H9 (cell line): ENCODE measurements around the gene GALNT5. TPM values are rescaled to one million over a fixed set of nuclear protein-coding genes. Genes with fewer than 3 reads are reported as not detected.

ENCODE experiments used
- DNase-seq: peaks from one replicate; pipeline ENCODE4 v3.0.0-alpha.2; 2017
- H2AFZ ChIP-seq: one replicate; pipeline ENCODE4 v1.6.1; 2013; ENCODE audit warnings: mild to moderate bottlenecking, low read length, control low read depth, moderate library complexity
- H2AK5ac ChIP-seq: 2 replicates; pipeline ENCODE4 v1.6.1; 2013; ENCODE audit warnings: low read length, control low read depth, mixed read lengths; ENCODE audit not compliant: insufficient read length
- H2BK120ac ChIP-seq: one replicate; pipeline ENCODE4 v1.6.1; 2013; ENCODE audit warnings: low read depth, mild to moderate bottlenecking, low read length, control low read depth, inconsistent platforms; ENCODE audit not compliant: poor library complexity, severe bottlenecking
- H2BK12ac ChIP-seq: 2 replicates; pipeline ENCODE4 v1.6.1; 2013; ENCODE audit warnings: low read length, control low read depth, mixed read lengths, low read depth; ENCODE audit not compliant: insufficient read length
- H2BK15ac ChIP-seq: 2 replicates; pipeline ENCODE4 v1.6.1; 2013; ENCODE audit warnings: low read depth, low read length, control low read depth
- H2BK20ac ChIP-seq: one replicate; pipeline ENCODE4 v1.6.1; 2013; ENCODE audit warnings: low read depth, mild to moderate bottlenecking, low read length, control low read depth, inconsistent platforms; ENCODE audit not compliant: poor library complexity, severe bottlenecking
- H2BK5ac ChIP-seq: 2 replicates; pipeline ENCODE4 v1.6.1; 2013; ENCODE audit warnings: low read length, control low read depth, mixed read lengths; ENCODE audit not compliant: insufficient read length
- H3K14ac ChIP-seq: 2 replicates; pipeline ENCODE4 v1.6.1; 2013; ENCODE audit warnings: low read length, control low read depth; ENCODE audit not compliant: insufficient read depth
- H3K18ac ChIP-seq: 2 replicates; pipeline ENCODE4 v1.6.1; 2013; ENCODE audit warnings: low read depth, mild to moderate bottlenecking, mixed read lengths, low read length, control low read depth; ENCODE audit not compliant: insufficient read length
- H3K23ac ChIP-seq: 2 replicates; pipeline ENCODE4 v1.6.1; 2013; ENCODE audit warnings: low read length, control low read depth, mixed read lengths, low read depth; ENCODE audit not compliant: insufficient read length
- H3K23me2 ChIP-seq: 2 replicates; pipeline ENCODE4 v1.6.1; 2013; ENCODE audit warnings: low read depth, mild to moderate bottlenecking, mixed read lengths, low read length, control low read depth; ENCODE audit not compliant: insufficient read length, poor library complexity, severe bottlenecking
- H3K27ac ChIP-seq: 2 replicates; pipeline ENCODE4 v1.5.1; 2013; ENCODE audit warnings: low read length, control low read depth, mixed read lengths, low read depth; ENCODE audit not compliant: insufficient read length
- H3K27me3 ChIP-seq: 2 replicates; pipeline ENCODE4 v1.6.1; 2013; ENCODE audit warnings: low read length, control low read depth, inconsistent platforms; ENCODE audit not compliant: insufficient read depth
- H3K4ac ChIP-seq: 2 replicates; pipeline ENCODE4 v1.6.1; 2013; ENCODE audit warnings: low read depth, mild to moderate bottlenecking, control low read depth, inconsistent platforms, low read length, moderate library complexity
- H3K4me1 ChIP-seq: 2 replicates; pipeline ENCODE4 v1.6.1; 2013; ENCODE audit warnings: low read length, control low read depth, inconsistent platforms; ENCODE audit not compliant: insufficient read depth
- H3K4me2 ChIP-seq: 2 replicates; pipeline ENCODE4 v1.6.1; 2013; ENCODE audit warnings: low read length, control low read depth, mixed read lengths; ENCODE audit not compliant: insufficient read length, insufficient read depth
- H3K56ac ChIP-seq: 2 replicates; pipeline ENCODE4 v1.6.1; 2013; ENCODE audit warnings: low read depth, mild to moderate bottlenecking, mixed read lengths, low read length, control low read depth; ENCODE audit not compliant: insufficient read length
- H3K79me1 ChIP-seq: 2 replicates; pipeline ENCODE4 v1.6.1; 2013; ENCODE audit warnings: low read depth, mild to moderate bottlenecking, moderate library complexity, low read length, control low read depth, inconsistent platforms; ENCODE audit not compliant: insufficient read depth, poor library complexity, severe bottlenecking
- H3K79me2 ChIP-seq: 2 replicates; pipeline ENCODE4 v1.6.1; 2013; ENCODE audit warnings: low read length, control low read depth, inconsistent platforms; ENCODE audit not compliant: insufficient read depth
- H3K9ac ChIP-seq: 2 replicates; pipeline ENCODE4 v1.6.1; 2013; ENCODE audit warnings: low read length, control low read depth, mixed read lengths; ENCODE audit not compliant: insufficient read length; ENCODE audit errors: extremely low read depth
- H3K9me3 ChIP-seq: one replicate; pipeline ENCODE4 v1.6.1; 2013; ENCODE audit warnings: low read depth, low read length, inconsistent platforms; ENCODE audit not compliant: control insufficient read depth
- H3T11ph ChIP-seq: one replicate; pipeline ENCODE4 v1.6.1; 2013; ENCODE audit warnings: mild to moderate bottlenecking, low read length, control low read depth, inconsistent platforms
- H4K20me1 ChIP-seq: one replicate; pipeline ENCODE4 v1.6.1; 2013; ENCODE audit not compliant: control insufficient read depth, insufficient read length, insufficient read depth
- H4K5ac ChIP-seq: 2 replicates; pipeline ENCODE4 v1.6.1; 2013; ENCODE audit warnings: low read depth, mild to moderate bottlenecking, mixed read lengths, low read length, control low read depth; ENCODE audit not compliant: insufficient read length
- H4K8ac ChIP-seq: replicated peaks from 2 replicates; pipeline ENCODE4 v1.6.1; 2013; ENCODE audit warnings: low read length, control low read depth, mixed read lengths, low read depth; ENCODE audit not compliant: insufficient read length
- H4K91ac ChIP-seq: 2 replicates; pipeline ENCODE4 v1.6.1; 2013; ENCODE audit warnings: low read depth, mild to moderate bottlenecking, moderate library complexity, mixed read lengths, low read length, control low read depth; ENCODE audit not compliant: insufficient read length
- H3K27ac Mint-ChIP-seq, 3 experiments: 2 replicates in 2 of 3; 3 replicates in 1 of 3; pipeline ENCODE4 v1.8.0; 2020 to 2021; ENCODE audit warnings: mixed read lengths in 3 of 3, mild to moderate bottlenecking in 1 of 3, moderate library complexity in 1 of 3
- H3K27me3 Mint-ChIP-seq: 2 replicates; pipeline ENCODE4 v1.8.0; 2021; ENCODE audit warnings: low read depth, mild to moderate bottlenecking, moderate library complexity, mixed read lengths
- H3K36me3 Mint-ChIP-seq, 3 experiments: 2 replicates in 2 of 3; 3 replicates in 1 of 3; pipeline ENCODE4 v1.8.0; 2020 to 2021; ENCODE audit warnings: low read depth in 3 of 3, mixed read lengths in 3 of 3; ENCODE audit not compliant: insufficient read depth in 1 of 3
- H3K4me1 Mint-ChIP-seq, 2 experiments: 2 replicates each; pipeline ENCODE4 v1.8.0; 2020; ENCODE audit warnings: mixed read lengths in 2 of 2
- H3K4me3 Mint-ChIP-seq, 2 experiments: 2 replicates in 1 of 2; 3 replicates in 1 of 2; pipeline ENCODE4 v1.8.0; 2020 to 2021; ENCODE audit warnings: mild to moderate bottlenecking in 2 of 2, mixed read lengths in 2 of 2, moderate library complexity in 1 of 2
- H3K9me3 Mint-ChIP-seq, 2 experiments: 2 replicates in 1 of 2; 3 replicates in 1 of 2; pipeline ENCODE4 v1.8.0; 2020; ENCODE audit warnings: mild to moderate bottlenecking in 2 of 2, mixed read lengths in 2 of 2, moderate library complexity in 1 of 2
- CTCF ChIP-seq: fragments of 200-600 bp; sonication (generic); conservative IDR thresholded peaks from 3 replicates; pipeline ENCODE4 v1.8.0; 2021; ENCODE audit warnings: antibody characterized with exemption, mild to moderate bottlenecking
- WGBS: extraction: QIAGEN DNeasy Blood & Tissue Kit; methylation state at CpG from one replicate; pipeline ENCODE4 v1.1.7; 2013; ENCODE audit warnings: missing lambda C conversion rate, low lambda C conversion rate, mixed read lengths; ENCODE audit not compliant: insufficient read length; ENCODE audit errors: extremely low coverage; 5-methylcytosine and 5-hydroxymethylcytosine counted together
- total RNA-seq: library from RNA; stranded (reverse); gene quantifications from 2 replicates; pipeline ENCODE4 v1.2.1, GENCODE V29; 2021

Gene GALNT5
- total RNA-seq, 1 experiment from 2014 or later: 0.17 TPM

DNA sequence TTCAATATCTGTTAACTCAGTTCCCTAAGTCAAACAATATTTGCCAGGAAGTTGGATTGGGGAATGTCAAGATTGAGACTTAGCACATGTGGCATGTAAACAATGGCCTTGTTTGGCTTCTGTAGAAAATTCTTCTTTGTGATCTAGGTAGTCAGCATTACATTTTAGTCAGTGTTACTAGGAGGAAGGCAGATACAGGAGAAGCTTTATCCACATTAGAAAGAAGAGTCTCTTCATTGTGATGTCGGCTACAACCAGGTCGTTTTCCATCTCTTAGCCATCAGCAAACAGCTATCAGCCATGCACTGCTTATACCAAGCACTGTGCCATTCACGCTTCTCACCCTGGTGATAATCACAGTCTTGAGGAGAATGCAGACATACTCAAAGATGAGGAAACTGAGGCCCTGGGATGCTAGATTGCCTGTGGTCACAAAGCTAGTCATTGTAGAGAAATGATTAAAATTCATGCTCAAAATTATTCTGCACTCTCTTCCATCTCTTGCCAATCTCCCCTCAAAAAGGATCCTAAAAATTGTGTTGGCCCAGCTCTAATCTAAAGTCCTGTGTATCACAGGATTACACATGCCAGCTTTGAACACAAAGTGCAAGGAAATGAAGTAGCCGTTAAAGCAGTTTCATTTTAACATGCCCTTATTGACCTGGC is 3.2 kb downstream of the GALNT5 start:
- H3K27ac Mint-ChIP-seq: no peak overlapping the region
- no peak overlapping the region for H3K9ac ChIP-seq
- peaks cover 3% of the 10 kb centered on the region for H3K23me2 ChIP-seq
- H3K56ac ChIP-seq: no peak overlapping the region
- no peaks in the 10 kb centered on the region for H3K9me3 ChIP-seq
- H2AFZ ChIP-seq: no peak overlapping the region
- H2BK15ac ChIP-seq: no peak overlapping the region
- H4K5ac ChIP-seq: no peak overlapping the region
- H3K18ac ChIP-seq: no peak overlapping the region
- no peaks in the 10 kb centered on the region for H3K79me2 ChIP-seq
- no peak overlapping the region for H3T11ph ChIP-seq
- no peak overlapping the region for H2BK5ac ChIP-seq
- no peaks in the 10 kb centered on the region for H4K20me1 ChIP-seq
- no peak for TF ChIP-seq CTCF
- peaks cover 5% of the 10 kb centered on the region; the same call in 1 of the 2 replicates for H3K4me1 ChIP-seq
- H2BK12ac ChIP-seq: no peak overlapping the region
- no peak overlapping the region for H2BK20ac ChIP-seq
- no peak overlapping the region for H3K4me2 ChIP-seq
- peaks cover 3% of the 10 kb centered on the region for H3K27me3 Mint-ChIP-seq
- no peak for DNase-seq
- H3K36me3 Mint-ChIP-seq: peaks cover 0 to 5% (median 0%) of the 10 kb centered on the region in 3 experiments; a peak in 2 of 7 replicates
- H3K27me3 ChIP-seq: no peaks in the 10 kb centered on the region
- no peak overlapping the region for H3K4me3 Mint-ChIP-seq
- H3K27ac ChIP-seq: no peak overlapping the region
- no peaks in the 10 kb centered on the region for H3K79me1 ChIP-seq
- no peak overlapping the region for H4K8ac ChIP-seq
- no peak overlapping the region for H3K23ac ChIP-seq
- WGBS: no CpG with 5 or more reads among the region's 4 CpGs
- H3K4ac ChIP-seq: no peak overlapping the region
- H3K4me1 Mint-ChIP-seq: peaks cover 34 to 40% of the 10 kb centered on the region in 2 experiments
- H3K9me3 Mint-ChIP-seq: no peaks in the 10 kb centered on the region
- no peak overlapping the region for H2AK5ac ChIP-seq
- H4K91ac ChIP-seq: no peak overlapping the region
- no peak overlapping the region for H3K14ac ChIP-seq
- no peak overlapping the region for H2BK120ac ChIP-seq
